HepG2 (cell line): ENCODE measurements around the gene TMEM167A. TPM values are rescaled to one million over a fixed set of nuclear protein-coding genes. Genes with fewer than 3 reads are reported as not detected.
A peak's percentile ranks its signal among the peaks of the same experiment; 100 is the strongest.

Experiments used
- ARID3A ChIP-seq: IDR thresholded peaks from 2 replicates; pipeline ENCODE4 v1.6.1; 2012; ENCODE audit warnings: low read depth, low read length, improper control_type of control experiment
- DR1 ChIP-seq: sonication (generic); formaldehyde crosslinking; IDR thresholded peaks from 2 replicates; pipeline ENCODE4 v1.8.0; 2021; ENCODE audit warnings: mild to moderate bottlenecking, missing genetic modification reagents, inconsistent platforms
- DZIP1 ChIP-seq: sonication (generic); formaldehyde crosslinking; IDR thresholded peaks from 2 replicates; pipeline ENCODE4 v1.5.0; 2020; ENCODE audit warnings: mild to moderate bottlenecking, missing genetic modification reagents
- FOXM1 ChIP-seq: sonication (generic); formaldehyde crosslinking; IDR thresholded peaks from 2 replicates; pipeline ENCODE4 v1.5.0; 2020; ENCODE audit warnings: missing genetic modification reagents
- GABPB1 ChIP-seq: IDR thresholded peaks from 2 replicates; pipeline ENCODE4 v1.6.1; 2016; ENCODE audit warnings: mild to moderate bottlenecking, missing genetic modification reagents, moderate library complexity, missing compliant biosample characterization
- KAT2B ChIP-seq: fragments of 150-350 bp; IDR thresholded peaks from 2 replicates; pipeline ENCODE4 v1.6.1; 2014; ENCODE audit warnings: low read depth, low read length, borderline replicate concordance
- KDM5A ChIP-seq: fragments of 200-600 bp; sonication (generic); IDR thresholded peaks from 2 replicates; pipeline ENCODE4 v1.7.0; 2018; ENCODE audit warnings: antibody characterized with exemption, mild to moderate bottlenecking, low read length, borderline replicate concordance
- RARA ChIP-seq: IDR thresholded peaks from 2 replicates; pipeline ENCODE4 v1.6.1; 2016; ENCODE audit warnings: missing genetic modification reagents, missing compliant biosample characterization
- RFX1 ChIP-seq: fragments of 450-650 bp; IDR thresholded peaks from 2 replicates; pipeline ENCODE4 v1.6.1; 2017
- SETDB1 ChIP-seq: sonication (generic); formaldehyde crosslinking; IDR thresholded peaks from 2 replicates; pipeline ENCODE4 v1.5.1; 2020; ENCODE audit warnings: missing genetic modification reagents, mild to moderate bottlenecking, borderline replicate concordance
- SKI ChIP-seq: fragments of 450-650 bp; IDR thresholded peaks from one replicate; pipeline ENCODE4 v1.6.1; 2018; ENCODE audit warnings: mild to moderate bottlenecking; ENCODE audit not compliant: partially characterized antibody
- SNAPC5 ChIP-seq: sonication (generic); formaldehyde crosslinking; IDR thresholded peaks from 2 replicates; pipeline ENCODE4 v1.8.1; 2023; ENCODE audit warnings: mild to moderate bottlenecking, missing genetic modification reagents, borderline replicate concordance
- SSRP1 ChIP-seq: IDR thresholded peaks from 2 replicates; pipeline ENCODE4 v1.6.1; 2016; ENCODE audit warnings: control low read depth
- ZBTB20 ChIP-seq: sonication (generic); formaldehyde crosslinking; IDR thresholded peaks from 2 replicates; pipeline ENCODE4 v1.8.1; 2023; ENCODE audit warnings: missing genetic modification reagents, low read depth, mild to moderate bottlenecking, borderline replicate concordance
- ZKSCAN5 ChIP-seq: sonication (generic); formaldehyde crosslinking; IDR thresholded peaks from 2 replicates; pipeline ENCODE4 v1.5.1; 2020; ENCODE audit warnings: mild to moderate bottlenecking, missing genetic modification reagents
- ZNF234 ChIP-seq: sonication (generic); formaldehyde crosslinking; conservative IDR thresholded peaks from 2 replicates; pipeline ENCODE4 v1.5.1; 2020; ENCODE audit warnings: mild to moderate bottlenecking, missing genetic modification reagents
- ZNF256 ChIP-seq: sonication (generic); formaldehyde crosslinking; conservative IDR thresholded peaks from 2 replicates; pipeline ENCODE4 v1.4.0; 2020; ENCODE audit warnings: missing genetic modification reagents
- ZNF275 ChIP-seq: sonication (generic); formaldehyde crosslinking; IDR thresholded peaks from 2 replicates; pipeline ENCODE4 v1.8.0; 2022; ENCODE audit warnings: missing genetic modification reagents, mild to moderate bottlenecking, inconsistent platforms, borderline replicate concordance
- ZNF414 ChIP-seq: sonication (generic); formaldehyde crosslinking; IDR thresholded peaks from 2 replicates; pipeline ENCODE4 v1.5.0; 2020; ENCODE audit warnings: missing genetic modification reagents
- ZNF784 ChIP-seq: sonication (generic); formaldehyde crosslinking; IDR thresholded peaks from 2 replicates; pipeline ENCODE4 v1.5.1; 2020; ENCODE audit warnings: missing genetic modification reagents, mild to moderate bottlenecking, borderline replicate concordance
- ZNF891 ChIP-seq: sonication (generic); formaldehyde crosslinking; IDR thresholded peaks from 2 replicates; pipeline ENCODE4 v1.5.0; 2020; ENCODE audit warnings: mild to moderate bottlenecking, missing genetic modification reagents
- ZSCAN22 ChIP-seq: sonication (generic); formaldehyde crosslinking; IDR thresholded peaks from 2 replicates; pipeline ENCODE4 v1.4.0; 2020; ENCODE audit warnings: mild to moderate bottlenecking, missing genetic modification reagents
- polyA plus RNA-seq, 8 experiments: library from polyadenylated mRNA; depleted of rRNA in 3 of 8; stranded (reverse) in 7 of 8; unstranded in 1 of 8; fragments of >200 nt; fragmentation: Illumina TruSeq in 4 of 8; extraction: Trizol in 4 of 8; gene quantifications; 2 replicates each; pipeline versions ENCODE4 v1.2.1 to v1.2.3, GENCODE V29; 2011 to 2016; ENCODE audit warnings: low read depth in 4 of 8, missing spikeins in 1 of 8, mixed read lengths in 1 of 8; ENCODE audit not compliant: insufficient read depth in 1 of 8
- total RNA-seq, 5 experiments: library from RNA; depleted of rRNA; stranded (reverse); fragments of >200 nt; fragmentation: Illumina TruSeq; extraction: Trizol; gene quantifications; 2 replicates each; pipeline ENCODE4 v1.2.3, GENCODE V29; 2016; ENCODE audit warnings: low read depth in 1 of 5

TMEM167A gene
- total and polyA plus RNA-seq, 2 of the 13 experiments (the other 11 are each of a cell fraction or from before 2014, with no cell fraction given) = 47.0 to 78.7 TPM

GRCh38 chr5:83076742-83077661, at the start of gene TMEM167A, which contains the start of gene XRCC4 (continued):
- TF ChIP-seq ZNF256 (no peak), ARID3A (peak; percentile 14; the same call in 1 of the 2 replicates), SSRP1 (no peak), ZNF784 (no peak), KAT2B (no peak), ZNF234 (CRISPR knock-in tag) (no peak), SNAPC5 (CRISPR knock-in tag) (0 out of 2 replicates have a peak, but pooled peaks have one; percentile 20), ZNF275 (no peak), ZBTB20 (CRISPR knock-in tag) (no peak; the same call in 1 of the 2 replicates), ZKSCAN5 (no peak), RARA (CRISPR knock-in tag) (0 out of 2 replicates have a peak, but pooled peaks have one; percentile 10), SKI (peak; percentile 62), ZNF891 (CRISPR knock-in tag) (0 out of 2 replicates have a peak, but pooled peaks have one; percentile 53), GABPB1 (peak; percentile 97), DR1 (CRISPR knock-in tag) (peak; percentile 52; the same call in 1 of the 2 replicates), FOXM1 (CRISPR knock-in tag) (no peak), KDM5A (0 out of 2 replicates have a peak, but pooled peaks have one; percentile 21), SETDB1 (CRISPR knock-in tag) (no peak), ZNF414 (0 out of 2 replicates have a peak, but pooled peaks have one; percentile 58), ZSCAN22 (CRISPR knock-in tag) (no peak), RFX1 (no peak), DZIP1 (CRISPR knock-in tag) (no peak)
